ENCODE measurements around the gene MGLL. TPM values are rescaled to one million over a fixed set of nuclear protein-coding genes. Genes with fewer than 3 reads are reported as not detected.

Gene MGLL
- total RNA-seq, 1 donor from 2014 or later = 9.4 TPM

GRCh38 chr3:127715532-127715931, 106.8 kb downstream of the MGLL start:
- H3K4me1 Mint-ChIP-seq (ENCODE audit: unreplicated experiment) = peaks cover 28% of the 10 kb centered on the region
- no peak for DNase-seq (ENCODE audit: extremely low spot score, unreplicated experiment)
- H3K27ac Mint-ChIP-seq = no peak overlapping the region
- peaks cover 17% of the 10 kb centered on the region for H3K27me3 Mint-ChIP-seq
- TF ChIP-seq CTCF (conservative IDR thresholded peaks at IDR 0.05) = no peak
- no peaks in the 10 kb centered on the region for H3K9me3 Mint-ChIP-seq
- H3K36me3 Mint-ChIP-seq = no peaks in the 10 kb centered on the region
- no peak overlapping the region for H3K4me3 Mint-ChIP-seq

GRCh38 chr3:127714866-127715265, 107.4 kb downstream of the MGLL start:
- Mint-ChIP-seq H3K4me1 (ENCODE audit: unreplicated experiment) (peaks cover 28% of the 10 kb centered on the region), H3K27me3 (peaks cover 15% of the 10 kb centered on the region), H3K4me3 (no peak overlapping the region), H3K36me3 (no peaks in the 10 kb centered on the region), H3K27ac (no peak overlapping the region), H3K9me3 (no peaks in the 10 kb centered on the region)
- DNase-seq (ENCODE audit: extremely low spot score, unreplicated experiment) = no peak
- TF ChIP-seq CTCF (conservative IDR thresholded peaks at IDR 0.05) = no peak

GRCh38 chr3:127714125-127714571, 108.2 kb downstream of the MGLL start:
- DNase-seq (ENCODE audit: extremely low spot score, unreplicated experiment) = no peak
- Mint-ChIP-seq H3K9me3 (no peaks in the 10 kb centered on the region), H3K27me3 (peaks cover 15% of the 10 kb centered on the region), H3K4me3 (no peak overlapping the region), H3K36me3 (no peaks in the 10 kb centered on the region), H3K27ac (no peak overlapping the region), H3K4me1 (ENCODE audit: unreplicated experiment) (peaks cover 22% of the 10 kb centered on the region)
- no peak for TF ChIP-seq CTCF (conservative IDR thresholded peaks at IDR 0.05)

GRCh38 chr3:127712881-127713771, 109.2 kb downstream of the MGLL start:
- Mint-ChIP-seq H3K27me3 (peaks cover 15% of the 10 kb centered on the region), H3K27ac (no peak overlapping the region), H3K4me1 (ENCODE audit: unreplicated experiment) (peaks cover 26% of the 10 kb centered on the region), H3K4me3 (no peak overlapping the region), H3K36me3 (no peaks in the 10 kb centered on the region), H3K9me3 (no peaks in the 10 kb centered on the region)
- no peak for DNase-seq (ENCODE audit: extremely low spot score, unreplicated experiment)
- no peak for TF ChIP-seq CTCF (conservative IDR thresholded peaks at IDR 0.05)

GRCh38 chr3:127712461-127712860, 109.9 kb downstream of the MGLL start:
- Mint-ChIP-seq H3K4me1 (ENCODE audit: unreplicated experiment) (peaks cover 28% of the 10 kb centered on the region), H3K27me3 (peaks cover 15% of the 10 kb centered on the region), H3K4me3 (no peak overlapping the region), H3K9me3 (no peaks in the 10 kb centered on the region), H3K36me3 (no peaks in the 10 kb centered on the region), H3K27ac (no peak overlapping the region)
- no peak for TF ChIP-seq CTCF (conservative IDR thresholded peaks at IDR 0.05)
- no peak for DNase-seq (ENCODE audit: extremely low spot score, unreplicated experiment)
